ENCODE results near the gene LRCOL1.

DNA sequence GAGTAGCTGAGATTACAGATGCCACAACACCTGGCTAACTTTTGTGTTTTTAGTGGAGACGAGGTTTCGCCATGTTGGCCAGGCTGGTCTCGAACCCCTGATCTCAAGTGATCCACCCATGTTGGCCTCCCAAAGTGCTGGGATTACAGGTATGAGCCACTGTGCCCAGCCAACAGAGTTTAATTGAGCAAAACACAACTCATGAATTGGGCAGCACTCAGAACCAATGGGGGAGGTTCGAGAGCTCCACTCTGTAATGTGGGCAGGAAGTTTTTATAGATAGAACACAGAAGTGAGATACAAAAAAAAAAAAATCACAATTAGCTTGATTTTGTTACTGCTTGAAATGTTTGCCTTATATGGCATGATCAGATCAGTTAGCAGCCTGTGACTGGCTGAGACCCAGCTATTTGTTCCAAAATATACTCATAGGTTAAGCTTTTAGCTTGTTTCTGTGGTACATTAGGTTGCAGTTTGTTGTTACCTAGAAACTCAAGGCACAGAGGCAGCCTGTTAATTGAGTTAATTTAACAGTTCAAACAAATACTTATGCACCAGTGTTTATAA, 6.8 kb upstream of the LRCOL1 start:
- TF ChIP-seq, protein P1, sequence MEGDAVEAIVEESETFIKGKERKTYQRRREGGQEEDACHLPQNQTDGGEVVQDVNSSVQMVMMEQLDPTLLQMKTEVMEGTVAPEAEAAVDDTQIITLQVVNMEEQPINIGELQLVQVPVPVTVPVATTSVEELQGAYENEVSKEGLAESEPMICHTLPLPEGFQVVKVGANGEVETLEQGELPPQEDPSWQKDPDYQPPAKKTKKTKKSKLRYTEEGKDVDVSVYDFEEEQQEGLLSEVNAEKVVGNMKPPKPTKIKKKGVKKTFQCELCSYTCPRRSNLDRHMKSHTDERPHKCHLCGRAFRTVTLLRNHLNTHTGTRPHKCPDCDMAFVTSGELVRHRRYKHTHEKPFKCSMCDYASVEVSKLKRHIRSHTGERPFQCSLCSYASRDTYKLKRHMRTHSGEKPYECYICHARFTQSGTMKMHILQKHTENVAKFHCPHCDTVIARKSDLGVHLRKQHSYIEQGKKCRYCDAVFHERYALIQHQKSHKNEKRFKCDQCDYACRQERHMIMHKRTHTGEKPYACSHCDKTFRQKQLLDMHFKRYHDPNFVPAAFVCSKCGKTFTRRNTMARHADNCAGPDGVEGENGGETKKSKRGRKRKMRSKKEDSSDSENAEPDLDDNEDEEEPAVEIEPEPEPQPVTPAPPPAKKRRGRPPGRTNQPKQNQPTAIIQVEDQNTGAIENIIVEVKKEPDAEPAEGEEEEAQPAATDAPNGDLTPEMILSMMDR (IDR thresholded peaks at IDR 0.05; ENCODE audit: low read depth, low read length, poor library complexity, severe bottlenecking), result no peak
- no peak for TF ChIP-seq EZH2phosphoT487 (IDR thresholded peaks at IDR 0.05; ENCODE audit: borderline replicate concordance, low read length)

Measured in DOHH2 (cell line).